CD4-positive, alpha-beta T cell treated with Interleukin-15 for 1 hour (primary cell): Measurements from ENCODE around the gene PALMD.

Experiments
- DNase-seq: peaks from one replicate; pipeline ENCODE4 v3.0.0-alpha.2; 2020

PALMD gene

GRCh38 chr1:99645699-99646531, at the start of gene PALMD:
Gene PALMD, plus strand, starts transcription at chr1:99646113. Its CDS starts 205 bp downstream, at chr1:99646318.
- no peak for DNase-seq

GRCh38 chr1:99598738-99599411, 47.0 kb upstream of the PALMD start:
- DNase-seq: no peak

DNA sequence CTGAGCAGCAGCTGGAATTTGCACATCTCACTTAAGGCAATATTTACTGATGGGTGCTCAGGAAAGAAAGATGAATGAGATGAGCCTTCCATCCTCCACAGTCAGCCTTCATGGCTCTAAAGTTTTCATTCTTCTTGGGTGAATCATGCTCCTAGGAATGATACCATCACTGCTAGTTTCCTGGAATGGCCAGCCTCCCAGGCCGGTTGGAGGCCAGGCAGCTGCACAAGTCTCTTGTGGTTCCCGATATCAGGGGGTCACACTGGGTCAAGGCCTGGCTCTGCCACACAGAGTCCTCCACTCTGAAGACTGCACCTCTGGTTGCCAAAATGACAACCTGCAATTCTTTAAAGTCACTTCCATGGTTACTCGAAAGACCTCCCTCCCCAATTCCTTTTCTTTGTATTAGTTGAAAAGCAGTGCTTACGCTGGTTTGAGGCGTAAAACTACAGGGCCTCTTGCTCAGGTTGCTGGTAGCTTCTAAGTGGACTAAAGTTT, 46.2 kb upstream of the PALMD start:
- DNase-seq: no peak

DNA sequence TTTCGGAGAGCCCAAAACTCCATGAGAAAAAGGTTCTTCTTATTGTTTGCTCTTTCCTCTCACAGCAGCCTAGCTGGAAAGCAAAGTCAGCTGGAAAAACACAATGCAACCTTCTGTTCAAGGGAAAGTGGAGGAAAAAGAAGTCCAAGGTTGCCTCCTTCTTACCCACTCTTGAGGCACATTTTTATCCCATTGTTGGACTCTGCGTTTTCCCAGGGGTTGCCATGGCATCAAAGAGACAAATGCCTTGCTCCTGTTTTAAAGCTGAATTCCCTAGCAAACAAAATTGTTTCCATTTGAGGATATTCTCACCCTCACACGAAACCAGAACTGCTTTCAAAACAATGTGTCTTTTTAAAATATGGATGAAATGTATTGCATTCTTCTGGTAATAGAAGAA, 45.1 kb upstream of the PALMD start:
- DNase-seq: no peak

DNA sequence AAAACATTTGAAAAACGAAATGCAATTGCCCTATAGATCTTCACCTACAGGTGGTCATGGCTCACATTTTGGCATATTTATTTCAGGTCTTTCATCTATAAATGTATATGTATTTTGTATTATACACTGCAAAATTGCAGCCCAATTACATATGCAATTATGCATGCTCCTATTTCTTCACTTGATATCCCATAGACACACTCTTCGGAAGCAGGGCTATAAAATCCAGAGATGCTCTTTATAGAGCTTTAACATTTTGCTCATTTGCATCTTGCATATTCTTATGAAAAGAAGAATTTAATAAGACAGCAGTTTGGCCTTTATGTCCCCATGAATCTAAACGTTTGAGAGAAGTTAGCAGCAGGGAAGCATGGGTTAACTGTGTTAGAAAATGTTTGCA, 44.7 kb upstream of the PALMD start:
- DNase-seq: no peak

DNA sequence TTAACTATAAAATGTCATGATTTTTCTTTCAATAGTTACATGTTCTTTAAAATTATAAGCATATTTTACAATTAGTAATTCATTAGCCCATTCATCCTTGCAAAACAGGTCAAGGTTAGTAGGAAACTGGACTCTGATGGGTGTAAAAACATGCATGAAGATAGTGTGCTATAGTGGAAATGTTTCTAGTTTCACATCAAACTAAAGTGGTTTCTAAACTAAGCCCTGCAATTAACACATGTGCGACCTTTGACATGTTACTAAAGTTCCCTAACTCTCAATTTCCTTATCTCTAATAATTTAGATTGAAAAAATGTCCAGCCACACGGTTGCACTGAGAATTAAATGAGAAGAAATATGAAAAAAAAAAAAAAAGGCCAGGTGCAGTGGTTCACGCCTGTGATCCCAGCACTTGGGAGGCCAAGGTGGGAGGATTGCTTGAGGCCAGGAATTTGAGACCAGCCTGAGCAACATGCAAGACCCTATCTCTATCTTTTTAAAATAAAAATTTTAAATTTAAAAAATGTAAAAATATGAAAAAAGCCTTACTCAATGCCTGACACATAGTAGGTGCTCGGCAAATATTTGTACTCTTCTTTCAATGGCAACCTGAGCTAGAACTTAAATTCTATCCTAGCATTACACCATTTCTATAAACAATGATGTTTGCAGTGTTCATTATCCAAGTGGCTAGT, 44.1 kb upstream of the PALMD start:
- DNase-seq: no peak

DNA sequence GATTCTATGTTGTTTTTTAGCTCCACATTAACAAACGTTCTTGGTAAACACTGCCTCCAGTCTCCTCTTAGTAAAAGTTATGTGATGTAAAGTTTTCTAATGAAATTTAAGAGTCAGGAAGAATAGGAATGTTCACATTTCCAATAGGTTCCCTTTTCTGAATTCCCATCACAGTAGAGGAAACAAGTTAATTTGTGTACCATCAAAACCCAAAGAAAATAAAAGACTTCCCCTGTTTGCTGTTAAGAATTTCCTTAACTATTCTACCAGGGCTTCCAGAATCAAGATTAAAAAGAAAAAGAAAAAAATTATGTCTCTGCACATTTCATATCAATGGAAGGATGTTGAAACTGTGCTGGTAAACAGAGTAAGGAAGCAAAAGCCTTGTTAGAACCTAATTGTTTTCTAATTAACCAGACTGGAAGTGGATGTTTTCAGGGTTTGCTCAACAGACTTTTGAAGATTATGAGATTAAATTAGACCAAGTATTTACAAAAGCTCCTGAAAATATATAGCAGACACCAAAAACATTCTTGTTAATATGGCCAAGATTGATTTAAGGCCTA, 43.4 kb upstream of the PALMD start:
- no peak for DNase-seq

- no peak for DNase-seq
Measured at GRCh38 chr1:99603699-99604560, 42.0 kb upstream of the PALMD start.

GRCh38 chr1:99606306-99606705, 39.6 kb upstream of the PALMD start:
- DNase-seq: no peak

GRCh38 chr1:99607590-99607989, 38.3 kb upstream of the PALMD start:
- DNase-seq: no peak

DNA sequence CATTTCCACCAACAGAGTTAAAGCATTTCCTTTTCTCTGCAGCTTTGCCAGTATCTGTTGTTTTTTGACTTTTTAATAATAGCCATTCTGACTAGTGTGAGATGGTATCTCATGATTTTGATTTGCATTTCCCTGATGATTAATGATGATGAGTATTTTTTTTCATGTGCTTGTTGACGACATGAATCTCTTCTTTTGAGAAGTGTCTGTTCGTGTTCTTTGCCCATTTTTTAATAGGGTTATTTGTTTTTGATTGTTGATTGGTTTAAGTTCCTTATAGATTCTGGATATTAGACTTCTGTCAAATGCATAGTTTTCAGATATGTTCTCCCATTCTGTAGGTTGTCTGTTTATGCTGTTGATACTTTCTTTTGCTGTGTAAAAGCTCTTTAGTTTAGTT, 37.9 kb upstream of the PALMD start:
- DNase-seq: no peak

GRCh38 chr1:99613716-99614115, 32.2 kb upstream of the PALMD start:
- DNase-seq: no peak

DNA sequence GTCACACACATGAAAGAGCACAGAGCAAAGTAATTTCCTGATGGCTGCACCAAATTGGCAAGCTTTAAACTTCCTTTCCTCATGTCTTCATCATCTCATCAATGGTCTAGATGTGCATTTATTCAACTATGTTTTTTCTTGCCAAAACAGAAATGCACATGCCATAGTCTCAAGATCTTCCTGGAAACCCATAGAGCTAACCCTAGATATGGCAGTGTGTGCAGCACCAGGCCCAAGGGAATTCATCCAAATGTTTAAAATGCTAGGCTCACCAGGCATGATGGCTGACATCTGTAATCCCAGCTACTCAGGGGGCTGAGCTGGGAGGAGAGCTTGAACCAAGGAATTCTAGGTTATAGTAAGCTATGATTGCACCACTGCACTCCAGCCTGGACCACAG, 31.2 kb upstream of the PALMD start:
- no peak for DNase-seq

DNA sequence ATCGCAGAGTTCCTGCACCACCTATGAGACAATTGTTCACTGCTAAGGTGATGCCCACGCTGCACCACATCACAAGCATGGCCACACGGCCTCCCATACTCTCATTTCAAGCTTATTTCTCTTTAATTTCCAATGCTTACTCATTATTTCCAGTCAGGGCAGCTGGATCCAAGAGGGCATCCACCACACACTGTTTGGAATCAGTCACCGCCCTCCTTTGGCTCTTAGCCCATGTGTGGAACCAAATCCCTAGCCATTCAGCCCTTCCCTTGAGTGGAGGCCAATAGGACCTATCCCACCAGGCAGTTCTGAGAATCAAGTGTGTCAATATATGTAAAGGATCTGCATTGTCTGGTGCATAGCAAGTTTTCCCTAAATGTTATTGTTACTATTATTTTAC, 26.3 kb upstream of the PALMD start:
- no peak for DNase-seq

DNA sequence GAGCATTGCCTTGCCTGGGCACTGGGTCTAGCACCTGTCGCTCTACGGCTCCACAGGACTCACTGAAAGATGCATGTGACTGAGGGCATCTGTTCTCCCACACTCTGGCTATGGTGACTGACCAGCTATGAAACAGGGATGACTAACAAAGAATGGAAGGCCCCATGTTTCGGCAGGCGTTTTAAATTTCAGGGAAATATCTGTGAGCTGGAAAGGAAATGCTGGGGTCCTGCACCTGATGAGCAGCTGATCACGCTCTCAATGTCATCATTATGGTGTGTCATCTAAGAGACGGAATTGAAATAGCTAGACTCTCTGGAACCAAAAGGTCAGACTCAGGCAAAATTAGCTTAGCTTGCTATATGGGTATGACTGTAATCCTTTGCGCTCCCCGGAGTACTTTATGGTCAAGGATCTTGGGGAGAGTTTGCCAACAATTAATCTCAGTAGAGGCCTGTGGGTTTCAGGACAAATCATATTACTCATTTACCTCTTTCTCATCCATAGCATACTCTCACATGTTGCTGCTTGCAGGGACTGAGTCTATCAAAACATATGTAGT, 24.5 kb upstream of the PALMD start:
- no peak for DNase-seq

DNA sequence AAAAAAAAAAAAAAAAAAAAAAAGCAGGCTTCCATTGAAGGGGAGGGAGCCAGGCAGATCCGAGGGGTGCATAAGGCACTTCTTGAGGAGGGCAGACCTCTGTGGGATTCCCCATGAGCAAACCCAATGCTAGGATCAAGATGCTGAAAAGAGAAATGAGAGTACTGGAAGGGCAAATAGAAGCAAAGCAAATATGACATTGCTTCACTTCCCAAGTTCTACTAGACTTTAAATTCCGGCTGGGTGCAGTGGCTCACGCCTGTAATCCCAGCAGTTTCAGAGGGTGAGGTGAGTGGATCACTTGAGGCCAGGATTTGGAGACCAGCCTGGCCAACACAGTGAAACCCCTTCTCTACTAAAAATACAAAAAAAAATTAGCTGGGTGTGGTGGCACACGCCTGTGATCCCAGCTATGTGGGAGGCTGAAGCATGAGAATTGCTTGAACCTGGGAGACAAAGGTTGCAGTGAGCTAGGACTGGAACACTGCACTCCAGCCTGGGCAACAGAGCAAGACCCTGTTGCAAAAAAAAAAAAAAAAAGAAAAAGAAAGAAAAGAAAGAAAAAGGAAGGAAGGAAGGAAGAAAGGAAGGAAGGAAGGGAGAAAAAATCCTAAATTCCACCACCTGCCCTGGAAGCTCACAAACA, 23.1 kb upstream of the PALMD start:
- DNase-seq: no peak

DNA sequence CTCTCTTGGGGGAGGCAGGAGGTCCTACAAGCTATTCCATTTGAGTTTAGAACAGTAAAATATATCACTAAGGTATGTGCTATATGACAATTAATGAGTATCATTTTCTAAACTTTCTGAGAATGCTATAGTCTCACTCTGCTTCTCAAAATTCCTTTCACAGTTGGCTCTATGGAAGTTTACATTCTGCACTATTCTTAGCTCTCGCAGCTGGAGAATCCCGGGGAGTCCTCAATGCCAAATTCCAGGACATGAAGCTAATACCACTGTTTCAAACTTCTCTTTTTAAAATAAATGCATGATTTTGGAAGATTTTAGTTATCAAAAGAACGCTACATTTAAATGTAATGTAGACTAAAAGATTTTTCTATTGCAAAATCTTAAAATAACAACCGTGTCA, 22.4 kb upstream of the PALMD start:
- no peak for DNase-seq

DNA sequence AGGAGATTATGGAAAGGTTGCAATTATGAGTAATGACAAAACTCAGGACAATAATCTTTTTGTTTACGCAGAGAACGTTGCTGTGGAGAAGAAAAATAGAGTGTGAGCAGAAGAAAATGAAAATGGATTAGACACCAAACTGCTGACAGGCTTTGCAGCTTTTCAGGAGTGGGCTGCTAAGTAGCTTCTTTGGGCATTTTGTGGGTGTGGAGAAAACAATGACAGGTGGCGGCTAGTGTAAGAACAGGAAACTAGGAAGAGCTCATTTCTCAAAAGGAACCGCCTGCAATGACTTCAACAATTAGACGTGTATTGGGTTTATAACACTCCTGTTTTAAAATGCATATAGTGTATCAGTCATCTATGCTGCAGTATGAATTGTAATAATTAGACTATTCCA, 18.3 kb upstream of the PALMD start:
- no peak for DNase-seq

DNA sequence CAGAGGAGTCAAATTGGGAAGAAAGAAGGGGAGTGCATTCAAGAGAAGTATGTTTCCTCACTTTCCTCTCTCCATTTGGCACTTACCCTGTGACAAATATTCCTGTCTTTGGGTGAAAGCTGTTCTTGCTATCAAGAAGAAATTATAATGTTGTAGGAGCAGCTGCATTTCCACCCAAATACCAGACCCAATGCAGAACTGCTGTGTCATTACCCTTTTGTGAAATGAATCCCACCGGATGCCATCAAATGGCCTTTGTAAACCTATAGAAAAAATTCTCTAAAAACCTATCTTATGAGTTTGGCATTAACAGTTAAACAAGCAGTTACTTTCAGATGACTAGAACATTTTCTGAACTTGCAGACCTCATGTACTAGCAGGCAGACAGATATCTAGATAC, 16.7 kb upstream of the PALMD start:
- DNase-seq: no peak

DNA sequence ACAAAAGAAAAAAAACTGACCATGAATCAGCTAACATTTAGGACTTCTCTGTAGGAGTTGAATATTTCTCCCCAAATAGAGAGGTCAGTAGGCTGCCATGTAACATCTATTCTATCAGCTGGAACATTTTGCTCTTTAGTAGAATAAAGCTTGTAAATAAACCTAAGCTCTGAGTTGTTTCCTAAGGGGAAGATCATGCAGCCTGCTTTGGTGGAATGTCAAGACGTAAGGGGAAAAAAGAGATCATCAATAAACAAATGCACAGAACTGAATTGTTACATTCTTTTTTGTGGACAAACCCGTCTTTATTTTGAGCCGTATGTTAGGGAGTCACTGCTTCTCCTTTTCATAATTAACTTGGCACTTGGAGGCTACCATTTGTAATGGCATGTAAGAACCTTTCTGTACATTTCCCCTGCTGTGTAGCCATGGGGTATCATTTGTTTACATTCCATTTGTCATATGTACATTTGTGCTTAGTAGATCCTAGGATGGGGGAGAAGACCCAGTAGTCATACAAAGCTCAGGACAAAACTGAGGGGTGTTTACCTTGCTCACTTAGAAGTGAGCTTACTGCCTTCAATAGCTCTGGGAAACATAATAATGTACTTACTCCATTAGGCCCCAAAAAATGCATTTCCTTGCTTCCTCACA, 10.8 kb upstream of the PALMD start:
- DNase-seq: no peak

DNA sequence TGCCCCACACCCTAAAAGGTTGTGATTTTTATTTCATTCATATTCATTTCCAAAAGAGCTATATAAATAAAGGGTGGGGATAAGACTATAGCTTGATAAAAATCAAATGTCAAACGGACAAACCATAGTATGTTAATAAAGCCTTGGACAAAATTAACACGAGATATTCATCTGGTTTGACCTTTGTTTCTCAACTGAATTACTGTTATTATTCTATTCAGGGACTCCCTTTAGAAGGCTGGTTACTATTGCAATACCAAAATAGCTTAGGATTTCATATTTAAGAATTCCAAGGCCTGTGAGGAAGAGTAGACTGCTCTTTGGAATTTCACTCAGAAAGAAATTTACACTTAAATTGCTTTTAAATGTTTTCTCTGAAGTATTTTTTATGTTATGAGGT, 10.2 kb upstream of the PALMD start:
- no peak for DNase-seq
